HepG2 (cell line): ENCODE measurements around the gene TMEM108. TPM values are rescaled to one million over a fixed set of nuclear protein-coding genes. Genes with fewer than 3 reads are reported as not detected.
"Not testable (repeated sequence)": the region's sequence is repeated elsewhere in the genome, so short reads cannot be mapped to it uniquely, and the experiment has no call there.

ENCODE experiments used
- ATAC-seq: fragments of 200-7000 bp; cut with Tn5 transposase; 3 replicates; pipeline ENCODE4 v1.9.1; 2020; ENCODE audit warnings: mild to moderate bottlenecking, moderate library complexity
- BruUV-seq: library from RNA; stranded (reverse); fragments of 400-500 nt; replicated peaks from 2 replicates; lab custom pipeline; 2021; lab: Mats Ljungman, UMichigan
- CTCF ChIA-PET: fragments of 300-600 bp; formaldehyde crosslinking; extraction: SDS; loops from one replicate; lab custom pipeline; 2021; ENCODE audit warnings: low total read pairs, inconsistent platforms, low intra/inter-chr PET ratio; lab: Yijun Ruan, JAX
- POLR2A ChIA-PET: fragments of 350-600 bp; sonication (Branson Sonifier 250); formaldehyde crosslinking; loops from one replicate; lab custom pipeline; 2020; ENCODE audit warnings: antibody characterized with exemption, inconsistent platforms; lab: Yijun Ruan, JAX
- DNase-seq: peaks from one replicate; pipeline ENCODE4 v3.0.0-alpha.2; 2015; ENCODE audit warnings: low spot score
- FAIRE-seq: peaks from 3 replicates; lab custom pipeline; 2011; peaks lifted over from hg19 to GRCh38; lab: Jason Lieb, UNC
- H2AFZ ChIP-seq: one replicate; pipeline ENCODE4 v1.6.1; 2011; ENCODE audit warnings: low read length, inconsistent platforms
- H3K27ac ChIP-seq: fragments of 300-600 bp; 3 replicates; pipeline ENCODE4 v1.8.0; 2011; ENCODE audit warnings: mixed run types, mild to moderate bottlenecking, mixed read lengths, low read length, inconsistent platforms; ENCODE audit not compliant: insufficient read depth; ENCODE audit errors: extremely low read length
- H3K27me3 ChIP-seq, 2 experiments: fragments of 200-600 bp in 1 of 2; 2 replicates in 1 of 2; 3 replicates in 1 of 2; pipeline versions ENCODE4 v1.6.0 to v1.8.0; 2011; ENCODE audit warnings: low read length in 2 of 2, mild to moderate bottlenecking in 2 of 2, moderate library complexity in 2 of 2, inconsistent platforms in 1 of 2; ENCODE audit not compliant: insufficient read depth in 2 of 2, control insufficient read depth in 1 of 2
- H3K36me3 ChIP-seq, 2 experiments: fragments of 200-600 bp in 1 of 2; replicated peaks in 1 of 2; 2 replicates in 1 of 2; 3 replicates in 1 of 2; pipeline versions ENCODE4 v1.5.1 to v1.8.0; 2011; ENCODE audit warnings: low read length in 2 of 2, inconsistent platforms in 1 of 2; ENCODE audit not compliant: insufficient read depth in 2 of 2, control insufficient read depth in 1 of 2
- H3K4me1 ChIP-seq: 2 replicates; pipeline ENCODE4 v1.5.1; 2012; ENCODE audit warnings: low read length, inconsistent platforms; ENCODE audit not compliant: insufficient read depth
- H3K4me2 ChIP-seq: 2 replicates; pipeline ENCODE4 v1.6.0; 2011; ENCODE audit warnings: low read depth, low read length, inconsistent platforms
- H3K4me3 ChIP-seq, 3 experiments: fragments of 200-600 bp in 1 of 3; sonication (generic), shearing (Covaris generic) in 1 of 3; replicated peaks in 1 of 3; 2 replicates each; pipeline ENCODE4 v1.5.1; 2011 to 2016; ENCODE audit warnings: low read length in 3 of 3, inconsistent platforms in 2 of 3, low read depth in 2 of 3, mild to moderate bottlenecking in 2 of 3, control low read depth in 1 of 3, mixed read lengths in 1 of 3; ENCODE audit not compliant: insufficient read depth in 1 of 3
- H3K79me2 ChIP-seq: one replicate; pipeline ENCODE4 v1.6.1; 2011; ENCODE audit warnings: low read length, inconsistent platforms; ENCODE audit not compliant: insufficient read depth
- H3K9ac ChIP-seq: 2 replicates; pipeline ENCODE4 v1.6.0; 2011; ENCODE audit warnings: mild to moderate bottlenecking, low read depth, low read length, inconsistent platforms; ENCODE audit not compliant: insufficient read depth
- H3K9me3 ChIP-seq: 2 replicates; pipeline ENCODE4 v1.5.1; 2012; ENCODE audit warnings: mild to moderate bottlenecking, low read length
- H4K20me1 ChIP-seq: 2 replicates; pipeline ENCODE4 v1.6.0; 2011; ENCODE audit warnings: inconsistent platforms, mild to moderate bottlenecking, low read length, moderate library complexity; ENCODE audit not compliant: insufficient read depth
- FOXA1 ChIP-seq, 2 experiments: fragments of 450-650 bp in 1 of 2; sonication (generic) in 1 of 2; formaldehyde crosslinking in 1 of 2; IDR thresholded peaks; 2 replicates each; pipeline versions ENCODE4 v1.4.0 to v1.6.1; 2016 to 2020; ENCODE audit warnings: missing genetic modification reagents in 1 of 2
- FOXA3 ChIP-seq: IDR thresholded peaks from 2 replicates; pipeline ENCODE4 v1.6.1; 2016; ENCODE audit warnings: missing genetic modification reagents, missing compliant biosample characterization
- NCOR1 ChIP-seq: fragments of 200-600 bp; sonication (generic); IDR thresholded peaks from 2 replicates; pipeline ENCODE4 v1.7.0; 2017; ENCODE audit warnings: antibody characterized with exemption, low read length, borderline replicate concordance
- ZNF281 ChIP-seq: sonication (generic); formaldehyde crosslinking; IDR thresholded peaks from 2 replicates; pipeline ENCODE4 v1.4.0; 2020; ENCODE audit warnings: missing genetic modification reagents, borderline replicate concordance
- WGBS: methylation state at CpG from one replicate; pipeline ENCODE4 v1.1.6; 2017; ENCODE audit warnings: low lambda C conversion rate; 5-methylcytosine and 5-hydroxymethylcytosine counted together
- in situ Hi-C: cut with HindIII; loops from 2 replicates; pipeline ENCODE4 v1.10.0; 2017; ENCODE audit warnings: low pct_unique_long_range_greater_than_20kb; ENCODE audit not compliant: extremely low pct_ligation_motif_present
- intact Hi-C: fragments of 100-400 bp; cut with micrococcal nuclease; formaldehyde crosslinking; loops from one replicate; pipeline ENCODE4 v1.10.0; 2022; ENCODE audit not compliant: unreplicated experiment
- polyA plus RNA-seq, 8 experiments: library from polyadenylated mRNA; depleted of rRNA in 3 of 8; stranded (reverse) in 7 of 8; unstranded in 1 of 8; fragments of >200 nt; fragmentation: Illumina TruSeq in 4 of 8; extraction: Trizol in 4 of 8; gene quantifications; 2 replicates each; pipeline versions ENCODE4 v1.2.1 to v1.2.3, GENCODE V29; 2011 to 2016; ENCODE audit warnings: low read depth in 4 of 8, missing spikeins in 1 of 8, mixed read lengths in 1 of 8; ENCODE audit not compliant: insufficient read depth in 1 of 8
- total RNA-seq, 5 experiments: library from RNA; depleted of rRNA; stranded (reverse); fragments of >200 nt; fragmentation: Illumina TruSeq; extraction: Trizol; gene quantifications; 2 replicates each; pipeline ENCODE4 v1.2.3, GENCODE V29; 2016; ENCODE audit warnings: low read depth in 1 of 5

The TMEM108 gene
- total and polyA plus RNA-seq, 2 of the 13 experiments (the other 11 are each of a cell fraction or from before 2014, with no cell fraction given): not detected

- no peak for TF ChIP-seq NCOR1
These were observed 40.6 kb upstream of the TMEM108 start (continued) for GRCh38 chr3:132997404-132998185.

- H4K20me1 ChIP-seq; intact Hi-C loops; FAIRE-seq; H3K9me3 ChIP-seq; H3K27me3 ChIP-seq; H3K4me1 ChIP-seq; H3K9ac ChIP-seq; ATAC-seq; H3K27ac ChIP-seq; H2AFZ ChIP-seq; H3K36me3 ChIP-seq; in situ Hi-C loops; CTCF ChIA-PET; BruUV-seq; DNase-seq; POLR2A ChIA-PET; H3K79me2 ChIP-seq; H3K4me3 ChIP-seq; TF ChIP-seq FOXA1 (IDR thresholded peaks at IDR 0.05): not testable (repeated sequence)
- WGBS: 20% methylated on average over 3 of the region's 9 CpGs
- TF ChIP-seq FOXA3 (0 out of 2 replicates have a peak, but pooled peaks have one; percentile 9), ZNF281 (CRISPR knock-in tag) (peak; percentile 81), FOXA1 (CRISPR knock-in tag; IDR thresholded peaks at IDR 0.05) (peak; percentile 52)
- H3K4me2 ChIP-seq: peak overlapping the region; percentile 39; the same call in 1 of the 2 replicates
These were observed 33.2 kb upstream of the TMEM108 start for GRCh38 chr3:133005032-133005431.
